Right lobe of liver (tissue), 6 donors: ENCODE measurements around the gene PDZK1IP1. TPM values are rescaled to one million over a fixed set of nuclear protein-coding genes. Genes with fewer than 3 reads are reported as not detected.

ENCODE experiments used
- ATAC-seq, 4 donors: fragments of 200-7000 bp; cut with Tn5 transposase; one replicate each; pipeline ENCODE4 v1.9.1; 2020; ENCODE audit warnings: mild to moderate bottlenecking in 4 of 4, moderate library complexity in 4 of 4
- DNase-seq, 3 donors: peaks; one replicate each; pipeline ENCODE4 v3.0.0-alpha.2; 2020
- H3K27ac ChIP-seq, 3 donors: fragments of 200-600 bp; one replicate each; pipeline ENCODE4 v1.8.0; 2022
- H3K27me3 ChIP-seq, 2 donors: fragments of 200-600 bp; one replicate each; pipeline ENCODE4 v1.8.0; 2022
- H3K36me3 ChIP-seq, 4 donors: fragments of 200-600 bp; sonication (generic) in 1 of 4; one replicate each; pipeline versions ENCODE4 v1.5.1 to v1.8.0; 2017 to 2022; ENCODE audit warnings: control low read depth in 1 of 4
- H3K4me1 ChIP-seq, 4 donors: fragments of 200-600 bp; sonication (generic) in 1 of 4; one replicate each; pipeline versions ENCODE4 v1.5.1 to v1.8.0; 2017 to 2022; ENCODE audit warnings: control low read depth in 1 of 4
- H3K4me3 ChIP-seq, 3 donors: fragments of 200-600 bp; one replicate each; pipeline ENCODE4 v1.8.0; 2022
- H3K9me3 ChIP-seq, 4 donors: fragments of 200-600 bp; sonication (generic) in 1 of 4; one replicate each; pipeline versions ENCODE4 v1.5.1 to v1.8.0; 2017 to 2022; ENCODE audit warnings: control low read depth in 1 of 4
- POLR2A ChIP-seq: fragments of 450-650 bp; IDR thresholded peaks from one replicate; pipeline ENCODE4 v1.6.1; 2017; ENCODE audit warnings: antibody characterized with exemption, mild to moderate bottlenecking
- WGBS: methylation state at CpG from one replicate; pipeline ENCODE4 v1.1.6; 2018; ENCODE audit warnings: low coverage, low lambda C conversion rate; ENCODE audit not compliant: insufficient coverage; ENCODE audit errors: missing lambda C conversion rate; 5-methylcytosine and 5-hydroxymethylcytosine counted together
- intact Hi-C, 2 donors: fragments of 100-400 bp; cut with DNase I; formaldehyde crosslinking; loops; one replicate each; pipeline versions ENCODE4 v1.11.2 to v1.14.1; 2022
- total RNA-seq, 6 experiments: library from RNA; depleted of rRNA in 2 of 6; stranded (reverse); fragments of >200 nt in 2 of 6; fragmentation: NEBNext Ultra II Directional in 3 of 6; extraction: Animal tissue kit (Norgen Biotek cat#: 25700) in 3 of 6; gene quantifications; one replicate each; pipeline versions ENCODE4 v1.1.0 to v1.2.4, GENCODE V29; 2016 to 2023
- TF ChIP-seq, protein P1 (sequence below), 4 donors: fragments of 200-600 bp in 3 of 4; fragments of 450-650 bp in 1 of 4; IDR thresholded peaks; one replicate each; pipeline versions ENCODE4 v1.5.1 to v1.8.0; 2016 to 2022; ENCODE audit warnings: antibody characterized with exemption in 4 of 4, mild to moderate bottlenecking in 2 of 4
- donor health status: DM: no; HTN: yes; CAD: no.
- donor health status: DM: no; HTN: no; CAD: no.
- donor health status: DM: no; HTN: no; CAD: no.
- donor health status: DM: no; HTN: yes; CAD: no.
- donor health status: DM: no; HTN: yes; CAD: no.

Gene PDZK1IP1
- total RNA-seq, 6 experiments from 2014 or later: 0.24 to 44.3 (median 5.4) TPM

GRCh38 chr1:47186267-47187185 lies 3.3 kb downstream of the PDZK1IP1 start:
- DNase-seq (peak in 1 of 3 donors; percentile 17), ATAC-seq (peak in 2 of 4 donors; percentile 20 to 64)
- WGBS: 80% methylated on average over 4 of the region's 13 CpGs
- Histone ChIP-seq H3K4me1 (peaks cover 0 to 10% (median 0%) of the 10 kb centered on the region in 4 donors), H3K27me3 (no peaks in the 10 kb centered on the region), H3K36me3 (no peaks in the 10 kb centered on the region), H3K27ac (no peak overlapping the region), H3K4me3 (no peak overlapping the region), H3K9me3 (no peaks in the 10 kb centered on the region)
- intact Hi-C loops: loop anchor here in 1 of 2 donors (10.0 kb wide), 1 partner anchor 228 kb away; the partner anchor contains the start of gene FOXE3
- TF ChIP-seq POLR2A: no peak
- TF ChIP-seq, protein P1, sequence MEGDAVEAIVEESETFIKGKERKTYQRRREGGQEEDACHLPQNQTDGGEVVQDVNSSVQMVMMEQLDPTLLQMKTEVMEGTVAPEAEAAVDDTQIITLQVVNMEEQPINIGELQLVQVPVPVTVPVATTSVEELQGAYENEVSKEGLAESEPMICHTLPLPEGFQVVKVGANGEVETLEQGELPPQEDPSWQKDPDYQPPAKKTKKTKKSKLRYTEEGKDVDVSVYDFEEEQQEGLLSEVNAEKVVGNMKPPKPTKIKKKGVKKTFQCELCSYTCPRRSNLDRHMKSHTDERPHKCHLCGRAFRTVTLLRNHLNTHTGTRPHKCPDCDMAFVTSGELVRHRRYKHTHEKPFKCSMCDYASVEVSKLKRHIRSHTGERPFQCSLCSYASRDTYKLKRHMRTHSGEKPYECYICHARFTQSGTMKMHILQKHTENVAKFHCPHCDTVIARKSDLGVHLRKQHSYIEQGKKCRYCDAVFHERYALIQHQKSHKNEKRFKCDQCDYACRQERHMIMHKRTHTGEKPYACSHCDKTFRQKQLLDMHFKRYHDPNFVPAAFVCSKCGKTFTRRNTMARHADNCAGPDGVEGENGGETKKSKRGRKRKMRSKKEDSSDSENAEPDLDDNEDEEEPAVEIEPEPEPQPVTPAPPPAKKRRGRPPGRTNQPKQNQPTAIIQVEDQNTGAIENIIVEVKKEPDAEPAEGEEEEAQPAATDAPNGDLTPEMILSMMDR (IDR thresholded peaks at IDR 0.05): no peak

DNA sequence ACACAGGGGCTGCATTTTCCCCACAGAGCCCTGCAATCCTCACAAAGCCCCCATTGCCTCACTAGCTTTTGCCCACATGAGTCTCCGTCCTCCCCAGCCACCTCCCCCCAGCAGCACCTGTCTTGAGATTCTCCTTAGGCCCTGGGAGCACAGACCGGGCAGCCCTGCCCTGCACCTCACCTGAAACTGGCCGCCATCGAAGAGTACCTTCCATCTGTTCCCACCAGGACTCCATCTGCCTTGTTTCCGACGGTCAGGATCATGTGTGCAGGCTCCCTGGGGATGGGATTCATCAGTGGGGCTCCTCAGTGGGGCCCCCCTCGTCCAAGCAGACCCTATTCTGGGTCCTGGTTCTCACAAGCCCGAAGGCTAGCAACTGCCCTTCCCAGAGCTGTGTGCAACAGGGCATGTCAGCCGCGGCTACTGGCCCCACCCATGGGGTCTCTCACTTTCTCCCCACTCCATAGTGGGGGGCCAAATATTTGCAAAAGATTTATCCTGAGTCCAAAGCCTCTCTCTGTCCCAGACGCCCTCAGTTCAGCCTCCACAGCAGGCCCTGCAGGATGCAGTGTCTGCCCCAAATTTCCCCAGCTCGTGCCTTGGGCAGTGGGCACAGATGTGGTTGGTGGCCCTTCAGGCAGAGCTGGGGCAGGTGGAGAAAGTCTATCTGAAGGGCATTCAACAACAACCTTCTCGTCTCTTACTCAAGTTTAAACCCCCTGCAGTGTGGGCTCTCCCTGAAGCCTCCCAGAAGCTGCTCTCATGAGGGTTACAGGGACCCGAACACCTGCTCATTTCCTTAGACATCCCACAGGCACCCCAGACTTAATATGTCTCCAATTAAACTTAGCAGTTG lies 4.8 kb downstream of the PDZK1IP1 start:
- TF ChIP-seq, protein P1 (IDR thresholded peaks at IDR 0.05): no peak
- TF ChIP-seq POLR2A: no peak
- Histone ChIP-seq H3K36me3 (no peaks in the 10 kb centered on the region), H3K9me3 (no peaks in the 10 kb centered on the region), H3K4me1 (peaks cover 0 to 3% (median 0%) of the 10 kb centered on the region in 4 donors), H3K27me3 (no peaks in the 10 kb centered on the region), H3K4me3 (no peak overlapping the region), H3K27ac (no peak overlapping the region)
- DNase-seq: no peak
- WGBS: 87% methylated on average over 3 of the region's 14 CpGs
- intact Hi-C loops: loop anchor here in 1 of 2 donors (10.0 kb wide), 1 partner anchor 230 kb away; the partner anchor contains the start of gene FOXE3
- no peak for ATAC-seq

- Histone ChIP-seq H3K4me3 (no peak overlapping the region), H3K27me3 (no peaks in the 10 kb centered on the region), H3K36me3 (no peaks in the 10 kb centered on the region), H3K9me3 (no peaks in the 10 kb centered on the region), H3K27ac (no peak overlapping the region), H3K4me1 (peaks cover 0 to 3% (median 0%) of the 10 kb centered on the region in 4 donors)
- intact Hi-C loops: loop anchor here in 1 of 2 donors (10.0 kb wide), 1 partner anchor 231 kb away; the partner anchor contains the start of gene FOXE3
- TF ChIP-seq POLR2A: no peak
- TF ChIP-seq, protein P1 (IDR thresholded peaks at IDR 0.05): no peak
- ATAC-seq: no peak
- DNase-seq: no peak
- WGBS: 78% methylated on average over 4 of the region's 5 CpGs
These were observed 5.6 kb downstream of the PDZK1IP1 start for GRCh38 chr1:47184090-47184821.
